Measurements from ENCODE around the gene IER2. TPM values are rescaled to one million over a fixed set of nuclear protein-coding genes. Genes with fewer than 3 reads are reported as not detected.

Gene IER2
- total and polyA plus RNA-seq, 4 donors, result 12.6 to 56.2 (median 31.8) TPM

GRCh38 chr19:13127811-13128575 lies 22.2 kb upstream of the IER2 start:
- no peak overlapping the region for H3K27ac ChIP-seq (ENCODE audit: low read depth, low read length)
- H3K4me1 ChIP-seq (ENCODE audit: control insufficient read depth, insufficient read depth, low read length), result peaks cover 10% of the 10 kb centered on the region
- no peak overlapping the region for H3K4me3 ChIP-seq (ENCODE audit: low read depth, low read length)
- H3K27me3 ChIP-seq (ENCODE audit: control insufficient read depth, insufficient read depth, low read length), result no peaks in the 10 kb centered on the region
- no peak for DNase-seq (ENCODE audit: low read depth in 4 of 6, low spot score in 6 of 6)
- WGBS (ENCODE audit: insufficient coverage), result 88% methylated on average over 2 of the region's 6 CpGs
- H3K9me3 ChIP-seq (ENCODE audit: control insufficient read depth, insufficient read depth, low read length), result no peaks in the 10 kb centered on the region
- H3K36me3 ChIP-seq (ENCODE audit: control insufficient read depth, insufficient read depth, low read length), result peaks cover 28% of the 10 kb centered on the region

DNA sequence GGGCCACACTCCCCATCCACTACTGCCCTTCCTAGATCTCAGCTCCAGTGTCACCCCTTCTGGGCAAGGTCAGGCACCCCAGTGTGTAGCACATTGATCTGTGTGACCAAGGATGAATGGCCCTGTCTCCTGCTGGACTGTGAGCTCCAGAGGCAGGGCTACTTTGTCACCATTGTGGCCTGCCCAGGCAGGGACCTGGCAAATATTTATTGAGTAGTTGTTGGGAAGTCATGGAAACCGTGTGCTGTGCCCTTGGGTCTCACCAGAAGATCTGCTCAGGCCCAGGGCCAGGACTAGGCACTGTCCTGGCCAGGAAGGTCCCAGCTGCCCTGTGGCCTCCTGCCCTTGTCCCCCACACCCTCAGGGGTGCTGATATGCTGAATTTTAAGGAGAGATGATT lies 21.6 kb upstream of the IER2 start:
- 70% methylated on average over 1 of the region's 1 CpG for WGBS (ENCODE audit: insufficient coverage)
- Histone ChIP-seq H3K9me3 (ENCODE audit: control insufficient read depth, insufficient read depth, low read length) (no peaks in the 10 kb centered on the region), H3K4me3 (ENCODE audit: low read depth, low read length) (no peak overlapping the region), H3K27me3 (ENCODE audit: control insufficient read depth, insufficient read depth, low read length) (no peaks in the 10 kb centered on the region), H3K4me1 (ENCODE audit: control insufficient read depth, insufficient read depth, low read length) (peaks cover 10% of the 10 kb centered on the region), H3K27ac (ENCODE audit: low read depth, low read length) (no peak overlapping the region), H3K36me3 (ENCODE audit: control insufficient read depth, insufficient read depth, low read length) (peaks cover 25% of the 10 kb centered on the region)
- no peak for DNase-seq (ENCODE audit: low read depth in 4 of 6, low spot score in 6 of 6)

DNA sequence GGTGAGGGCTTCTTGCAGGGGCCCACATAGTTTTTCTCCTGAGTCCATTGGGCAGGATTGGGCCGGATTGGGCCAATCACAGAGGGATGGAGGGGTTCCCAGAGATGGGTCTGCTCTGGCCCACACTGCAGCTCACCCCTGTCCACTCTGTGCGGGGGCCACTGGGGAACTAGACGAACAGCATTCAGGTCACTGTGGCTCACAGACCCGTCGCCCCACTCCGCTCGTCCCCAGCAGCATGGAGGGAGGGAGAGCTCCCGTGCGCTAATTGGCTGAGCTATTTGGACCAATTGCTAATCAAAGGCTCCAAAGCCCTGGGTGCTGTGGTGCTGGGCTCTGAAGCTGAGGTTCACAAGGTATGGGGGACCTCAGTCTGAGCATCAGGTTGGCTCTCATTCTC lies 20.8 kb upstream of the IER2 start:
- Histone ChIP-seq H3K36me3 (ENCODE audit: control insufficient read depth, insufficient read depth, low read length) (peaks cover 26% of the 10 kb centered on the region), H3K27me3 (ENCODE audit: control insufficient read depth, insufficient read depth, low read length) (no peaks in the 10 kb centered on the region), H3K4me3 (ENCODE audit: low read depth, low read length) (no peak overlapping the region), H3K4me1 (ENCODE audit: control insufficient read depth, insufficient read depth, low read length) (peaks cover 10% of the 10 kb centered on the region), H3K27ac (ENCODE audit: low read depth, low read length) (no peak overlapping the region), H3K9me3 (ENCODE audit: control insufficient read depth, insufficient read depth, low read length) (no peaks in the 10 kb centered on the region)
- no peak for DNase-seq (ENCODE audit: low read depth in 4 of 6, low spot score in 6 of 6)
- WGBS (ENCODE audit: insufficient coverage), result 97% methylated on average over 7 of the region's 9 CpGs

GRCh38 chr19:13130886-13131490 lies 19.2 kb upstream of the IER2 start:
- Histone ChIP-seq H3K27ac (ENCODE audit: low read depth, low read length) (no peak overlapping the region), H3K4me1 (ENCODE audit: control insufficient read depth, insufficient read depth, low read length) (peaks cover 10% of the 10 kb centered on the region), H3K36me3 (ENCODE audit: control insufficient read depth, insufficient read depth, low read length) (peaks cover 40% of the 10 kb centered on the region), H3K27me3 (ENCODE audit: control insufficient read depth, insufficient read depth, low read length) (no peaks in the 10 kb centered on the region), H3K9me3 (ENCODE audit: control insufficient read depth, insufficient read depth, low read length) (no peaks in the 10 kb centered on the region), H3K4me3 (ENCODE audit: low read depth, low read length) (no peak overlapping the region)
- WGBS (ENCODE audit: insufficient coverage), result 88% methylated on average over 3 of the region's 3 CpGs
- DNase-seq (ENCODE audit: low read depth in 4 of 6, low spot score in 6 of 6), result no peak

DNA sequence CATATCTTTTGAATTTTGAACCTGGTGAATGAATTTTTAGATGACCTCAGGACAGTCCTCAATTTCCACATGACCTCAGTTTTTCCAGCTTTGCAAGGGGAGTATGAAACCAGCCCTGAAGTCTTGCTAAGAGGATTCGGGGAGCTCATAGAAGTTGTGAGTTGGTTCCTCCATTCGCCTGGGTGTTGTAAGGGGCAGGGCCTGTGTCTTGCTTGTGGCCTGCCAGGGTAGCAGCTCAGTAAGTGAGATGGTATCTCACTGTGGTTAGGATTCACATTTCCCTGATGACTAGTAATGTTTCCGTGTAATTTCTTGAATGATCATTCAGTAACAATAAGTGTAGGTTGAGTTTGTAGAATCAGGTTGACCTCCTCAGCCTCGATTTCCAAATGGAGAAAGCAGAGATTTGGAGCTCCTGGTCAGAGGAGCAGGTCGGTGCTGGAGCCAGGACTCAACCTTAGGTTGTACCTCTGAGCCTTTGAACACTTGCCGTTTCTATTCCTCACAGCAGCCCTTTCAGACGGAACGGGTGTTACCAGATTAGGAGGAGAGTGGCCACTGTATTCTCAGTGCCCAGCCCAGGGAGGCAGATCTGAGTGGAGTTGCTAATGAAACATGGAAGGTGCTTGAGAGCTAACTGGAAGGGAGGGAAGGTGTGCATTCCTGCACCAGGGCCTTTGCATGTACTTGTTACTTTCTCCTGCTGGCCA lies 17.6 kb upstream of the IER2 start:
- no peak for DNase-seq (ENCODE audit: low read depth in 4 of 6, low spot score in 6 of 6)
- no peak overlapping the region for H3K27ac ChIP-seq (ENCODE audit: low read depth, low read length)
- WGBS (ENCODE audit: insufficient coverage), result 92% methylated on average over 5 of the region's 8 CpGs

DNA sequence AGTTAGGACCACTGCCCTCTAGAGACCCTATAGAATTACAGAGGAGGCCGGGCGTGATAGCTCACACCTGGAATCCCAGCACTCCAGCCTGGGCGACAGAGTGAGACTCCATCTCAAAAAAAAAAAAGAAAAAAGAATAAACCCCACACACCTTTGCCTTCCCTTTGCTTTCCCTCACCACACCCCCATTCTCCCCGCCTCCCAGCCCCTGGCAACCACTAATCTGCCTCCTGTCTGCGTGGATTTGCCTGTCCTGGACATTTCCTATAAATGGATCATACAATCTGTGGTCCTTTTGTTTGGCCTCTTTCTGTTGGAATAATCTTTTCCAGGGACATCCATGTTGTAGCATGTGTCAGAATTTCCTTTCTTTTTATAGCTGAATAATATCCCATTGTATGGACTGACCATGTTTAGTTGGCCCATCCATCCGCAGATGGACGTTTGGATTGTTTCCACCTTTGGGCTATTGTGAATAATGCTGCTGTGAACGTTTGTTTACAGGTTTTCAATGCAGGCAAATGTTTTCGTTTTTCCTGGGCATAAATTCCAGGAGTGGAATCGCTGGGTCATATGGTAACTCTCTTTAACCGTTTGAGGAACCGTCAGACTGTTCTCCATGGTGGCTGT lies 16.9 kb upstream of the IER2 start:
- 65% methylated on average over 9 of the region's 12 CpGs for WGBS (ENCODE audit: insufficient coverage)
- H3K36me3 ChIP-seq (ENCODE audit: control insufficient read depth, insufficient read depth, low read length), result peaks cover 55% of the 10 kb centered on the region
- no peaks in the 10 kb centered on the region for H3K27me3 ChIP-seq (ENCODE audit: control insufficient read depth, insufficient read depth, low read length)
- DNase-seq (ENCODE audit: low read depth in 4 of 6, low spot score in 6 of 6), result no peak
- no peak overlapping the region for H3K4me3 ChIP-seq (ENCODE audit: low read depth, low read length)
- peaks cover 3% of the 10 kb centered on the region for H3K4me1 ChIP-seq (ENCODE audit: control insufficient read depth, insufficient read depth, low read length)
- no peaks in the 10 kb centered on the region for H3K9me3 ChIP-seq (ENCODE audit: control insufficient read depth, insufficient read depth, low read length)
- H3K27ac ChIP-seq (ENCODE audit: low read depth, low read length), result no peak overlapping the region

More for the DNA sequence above, 17.6 kb upstream of the IER2 start:
- Histone ChIP-seq H3K9me3 (ENCODE audit: control insufficient read depth, insufficient read depth, low read length) (no peaks in the 10 kb centered on the region), H3K4me3 (ENCODE audit: low read depth, low read length) (no peak overlapping the region), H3K27me3 (ENCODE audit: control insufficient read depth, insufficient read depth, low read length) (no peaks in the 10 kb centered on the region), H3K4me1 (ENCODE audit: control insufficient read depth, insufficient read depth, low read length) (peaks cover 10% of the 10 kb centered on the region), H3K36me3 (ENCODE audit: control insufficient read depth, insufficient read depth, low read length) (peaks cover 47% of the 10 kb centered on the region)

- WGBS (ENCODE audit: insufficient coverage), result 92% methylated on average over 1 of the region's 3 CpGs
- no peaks in the 10 kb centered on the region for H3K9me3 ChIP-seq (ENCODE audit: control insufficient read depth, insufficient read depth, low read length)
- no peak overlapping the region for H3K27ac ChIP-seq (ENCODE audit: low read depth, low read length)
- no peak overlapping the region for H3K4me3 ChIP-seq (ENCODE audit: low read depth, low read length)
- no peak for DNase-seq (ENCODE audit: low read depth in 4 of 6, low spot score in 6 of 6)
- H3K27me3 ChIP-seq (ENCODE audit: control insufficient read depth, insufficient read depth, low read length), result no peaks in the 10 kb centered on the region
- H3K4me1 ChIP-seq (ENCODE audit: control insufficient read depth, insufficient read depth, low read length), result no peaks in the 10 kb centered on the region
- peaks cover 60% of the 10 kb centered on the region for H3K36me3 ChIP-seq (ENCODE audit: control insufficient read depth, insufficient read depth, low read length)
Observed at GRCh38 chr19:13134626-13135025, 15.6 kb upstream of the IER2 start.

DNA sequence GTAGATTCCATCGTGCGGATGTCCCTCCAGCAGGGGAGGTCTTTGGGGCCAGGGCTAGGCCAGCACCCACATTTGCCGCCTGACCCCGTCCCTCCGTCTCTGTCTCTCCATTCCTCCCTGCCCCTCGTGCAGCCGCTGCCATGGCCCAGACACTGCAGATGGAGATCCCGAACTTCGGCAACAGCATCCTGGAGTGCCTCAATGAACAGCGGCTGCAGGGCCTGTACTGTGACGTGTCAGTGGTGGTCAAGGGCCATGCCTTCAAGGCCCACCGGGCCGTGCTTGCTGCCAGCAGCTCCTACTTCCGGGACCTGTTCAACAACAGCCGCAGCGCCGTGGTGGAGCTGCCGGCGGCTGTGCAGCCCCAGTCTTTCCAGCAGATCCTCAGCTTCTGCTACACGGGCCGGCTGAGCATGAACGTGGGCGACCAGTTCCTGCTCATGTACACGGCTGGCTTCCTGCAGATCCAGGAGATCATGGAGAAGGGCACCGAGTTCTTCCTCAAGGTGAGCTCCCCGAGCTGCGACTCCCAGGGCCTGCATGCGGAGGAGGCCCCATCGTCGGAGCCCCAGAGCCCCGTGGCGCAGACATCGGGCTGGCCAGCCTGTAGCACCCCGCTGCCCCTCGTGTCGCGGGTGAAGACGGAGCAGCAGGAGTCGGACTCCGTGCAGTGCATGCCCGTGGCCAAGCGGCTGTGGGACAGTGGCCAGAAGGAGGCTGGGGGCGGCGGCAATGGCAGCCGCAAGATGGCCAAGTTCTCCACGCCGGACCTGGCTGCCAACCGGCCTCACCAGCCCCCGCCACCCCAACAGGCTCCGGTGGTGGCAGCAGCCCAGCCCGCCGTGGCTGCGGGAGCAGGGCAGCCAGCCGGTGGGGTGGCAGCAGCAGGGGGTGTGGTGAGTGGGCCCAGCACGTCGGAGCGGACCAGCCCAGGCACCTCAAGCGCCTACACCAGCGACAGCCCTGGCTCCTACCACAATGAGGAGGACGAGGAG lies 14.8 kb upstream of the IER2 start:
- DNase-seq (ENCODE audit: low read depth in 4 of 6, low spot score in 6 of 6), result no peak
- Histone ChIP-seq H3K4me1 (ENCODE audit: control insufficient read depth, insufficient read depth, low read length) (no peaks in the 10 kb centered on the region), H3K27ac (ENCODE audit: low read depth, low read length) (no peak overlapping the region), H3K27me3 (ENCODE audit: control insufficient read depth, insufficient read depth, low read length) (no peaks in the 10 kb centered on the region), H3K9me3 (ENCODE audit: control insufficient read depth, insufficient read depth, low read length) (no peaks in the 10 kb centered on the region), H3K4me3 (ENCODE audit: low read depth, low read length) (no peak overlapping the region), H3K36me3 (ENCODE audit: control insufficient read depth, insufficient read depth, low read length) (peaks cover 66% of the 10 kb centered on the region)
- 95% methylated on average over 60 of the region's 60 CpGs for WGBS (ENCODE audit: insufficient coverage)

Data from spinal cord (tissue), 10 donors.